CD4-positive, alpha-beta T cell treated with Interferon alpha-2 for 1 hour (primary cell): ENCODE data around the gene KCNK16.
"Not testable (repeated sequence)": the region's sequence is repeated elsewhere in the genome, so short reads cannot be mapped to it uniquely, and the experiment has no call there.

Experiments used
- DNase-seq, 2 donors: peaks; one replicate each; pipeline ENCODE4 v3.0.0-alpha.2; 2020 to 2022

Gene KCNK16

GRCh38 chr6:39304951-39305350 lies 17.6 kb downstream of the KCNK16 start:
- no peak for DNase-seq

- DNase-seq, result no peak
These were observed 18.9 kb downstream of the KCNK16 start for GRCh38 chr6:39303425-39304153.

GRCh38 chr6:39302669-39303424 lies 19.7 kb downstream of the KCNK16 start:
- DNase-seq, result peak; percentile 79 to 84

- DNase-seq, result no peak
These were observed 20.5 kb downstream of the KCNK16 start for GRCh38 chr6:39302011-39302410.

- no peak for DNase-seq
These were observed 20.9 kb downstream of the KCNK16 start for GRCh38 chr6:39301606-39302005.

GRCh38 chr6:39300739-39301138 lies 21.8 kb downstream of the KCNK16 start:
- no peak for DNase-seq

GRCh38 chr6:39298061-39298460 lies 24.4 kb downstream of the KCNK16 start:
- DNase-seq, result no peak

GRCh38 chr6:39296745-39297640 lies 25.5 kb downstream of the KCNK16 start:
- DNase-seq, result no peak

- no peak for DNase-seq
These were observed 26.9 kb downstream of the KCNK16 start for GRCh38 chr6:39295611-39296011.

GRCh38 chr6:39294899-39295298 lies 27.6 kb downstream of the KCNK16 start:
- no peak for DNase-seq

GRCh38 chr6:39294133-39294532 lies 28.4 kb downstream of the KCNK16 start:
- DNase-seq, result no peak

- DNase-seq, result no peak
These were observed 29.9 kb downstream of the KCNK16 start for GRCh38 chr6:39292637-39293036.

- no peak for DNase-seq
These were observed 33.0 kb downstream of the KCNK16 start for GRCh38 chr6:39289490-39289889.

- DNase-seq, result no peak
These were observed 34.9 kb downstream of the KCNK16 start for GRCh38 chr6:39287601-39288000.

- DNase-seq, result not testable (repeated sequence)
These were observed 35.9 kb downstream of the KCNK16 start for GRCh38 chr6:39286596-39286995.

GRCh38 chr6:39282774-39283173 lies 39.7 kb downstream of the KCNK16 start:
- no peak for DNase-seq

- DNase-seq, result no peak
These were observed 41.1 kb downstream of the KCNK16 start for GRCh38 chr6:39281312-39281980.

- no peak for DNase-seq
These were observed 42.2 kb downstream of the KCNK16 start for GRCh38 chr6:39280247-39280731.

GRCh38 chr6:39279539-39279938 lies 43.0 kb downstream of the KCNK16 start:
- no peak for DNase-seq

- no peak for DNase-seq
These were observed 46.0 kb downstream of the KCNK16 start for GRCh38 chr6:39276379-39276995.

GRCh38 chr6:39274903-39275302 lies 47.6 kb downstream of the KCNK16 start:
- no peak for DNase-seq

GRCh38 chr6:39274471-39274870 lies 48.0 kb downstream of the KCNK16 start:
- no peak for DNase-seq
